Lung microvascular endothelial cell (primary cell): Measurements from ENCODE around the gene AHRR. TPM values are rescaled to one million over a fixed set of nuclear protein-coding genes. Genes with fewer than 3 reads are reported as not detected.
A peak's percentile ranks its signal among the peaks of the same experiment; 100 is the strongest.

ENCODE experiments used
- DNase-seq, 2 donors: peaks; one replicate each; pipeline versions ENCODE4 v3.0.0 to v3.0.0-alpha.2; 2010; ENCODE audit warnings: low read depth in 2 of 2
- total RNA-seq: library from RNA; depleted of rRNA; stranded (reverse); fragments of >200 nt; gene quantifications from 2 replicates; pipeline ENCODE4 v1.2.1, GENCODE V29; 2014

Gene AHRR
- total RNA-seq, 1 donor from 2014 or later, result 1.4 TPM

GRCh38 chr5:345404-346195 is 24.1 kb downstream of the AHRR start:
- DNase-seq, result no peak

GRCh38 chr5:346229-346935 is 24.9 kb downstream of the AHRR start:
- no peak for DNase-seq

- DNase-seq, result no peak
Observed at GRCh38 chr5:347712-348284, 26.3 kb downstream of the AHRR start.

- peak; percentile 28 to 65 for DNase-seq
Observed at GRCh38 chr5:348726-349125, 27.2 kb downstream of the AHRR start.

GRCh38 chr5:350355-350754 is 28.8 kb downstream of the AHRR start:
- DNase-seq, result no peak

- no peak for DNase-seq
Observed at GRCh38 chr5:351084-351920, 29.8 kb downstream of the AHRR start.

- DNase-seq, result no peak
Observed at GRCh38 chr5:351921-352245, 30.4 kb downstream of the AHRR start.

GRCh38 chr5:352639-353611 is 31.4 kb downstream of the AHRR start:
- no peak for DNase-seq

GRCh38 chr5:353612-354580 is 32.4 kb downstream of the AHRR start:
- no peak for DNase-seq

GRCh38 chr5:354581-355378 is 33.3 kb downstream of the AHRR start:
- no peak for DNase-seq

- peak in 1 of 2 donors; percentile 40 for DNase-seq
Observed at GRCh38 chr5:355379-355935, 33.9 kb downstream of the AHRR start.

GRCh38 chr5:355958-356357 is 34.4 kb downstream of the AHRR start:
- no peak for DNase-seq

- no peak for DNase-seq
Observed at GRCh38 chr5:359301-359897, 37.9 kb downstream of the AHRR start.

- no peak for DNase-seq
Observed at GRCh38 chr5:360257-361027, 38.9 kb downstream of the AHRR start.

GRCh38 chr5:362189-362588 is 40.7 kb downstream of the AHRR start:
- DNase-seq, result no peak

GRCh38 chr5:362978-363765 is 41.7 kb downstream of the AHRR start:
- no peak for DNase-seq
